ENCODE measurements around the gene NPAS2. TPM values are rescaled to one million over a fixed set of nuclear protein-coding genes. Genes with fewer than 3 reads are reported as not detected.

The NPAS2 gene
- total RNA-seq, 2 donors from 2014 or later: 1.1 to 1.6 TPM

DNA sequence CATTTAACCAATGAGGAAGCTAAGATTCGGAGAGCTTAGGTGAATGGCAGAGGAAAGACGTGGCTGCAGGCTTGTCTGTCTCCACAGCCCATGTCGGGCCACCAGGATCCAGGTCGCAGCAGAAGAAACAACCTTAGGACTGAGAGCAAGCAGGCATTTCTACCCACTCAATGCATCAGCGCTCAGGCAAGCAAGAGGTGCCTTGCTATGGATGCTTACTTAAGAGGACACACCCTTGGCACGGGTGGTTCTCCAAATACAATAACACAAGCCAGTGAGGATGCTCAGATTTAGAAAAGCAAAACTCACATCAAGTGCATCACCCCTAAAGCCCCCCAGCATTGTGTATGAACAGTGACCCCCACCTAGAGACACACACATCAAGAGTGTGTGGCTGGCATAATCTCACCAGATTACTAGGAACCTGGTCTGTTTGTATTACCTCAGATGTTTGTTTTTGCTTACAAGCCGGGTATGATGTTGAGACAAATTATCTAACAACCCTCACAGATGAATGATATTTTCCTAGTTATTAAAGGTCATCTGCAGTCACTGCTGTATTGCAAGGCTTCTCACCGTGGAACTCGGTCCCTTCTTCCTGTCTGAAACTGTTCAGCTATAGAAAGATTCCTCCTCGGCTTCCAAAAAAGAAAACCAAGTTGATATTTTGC lies 34.2 kb upstream of the NPAS2 start:
- H3K27ac Mint-ChIP-seq: no peak overlapping the region
- DNase-seq: no peak
- H3K27me3 ChIP-seq (ENCODE audit: control insufficient read depth, insufficient read depth, low read length, poor library complexity, severe bottlenecking): no peaks in the 10 kb centered on the region
- peaks cover 4% of the 10 kb centered on the region for H3K9me3 Mint-ChIP-seq
- no peak overlapping the region for H3K9ac ChIP-seq (ENCODE audit: extremely low read depth, low read length, poor library complexity, severe bottlenecking)
- WGBS, 2 experiments (ENCODE audit: insufficient coverage in 1 of 2, insufficient read length in 1 of 2): 93 to 97% methylated on average over 6 to 10 of the region's 10 CpGs
- no peak overlapping the region for H3K4me3 Mint-ChIP-seq
- no peak overlapping the region for H3K4me3 ChIP-seq (ENCODE audit: low read length)
- H3K27me3 Mint-ChIP-seq (ENCODE audit: insufficient read depth): no peaks in the 10 kb centered on the region
- H3K4me1 Mint-ChIP-seq: peaks cover 6% of the 10 kb centered on the region
- no peak overlapping the region for H3K27ac ChIP-seq (ENCODE audit: low read depth, low read length)
- H3K9me3 ChIP-seq (ENCODE audit: control insufficient read depth, low read length): no peaks in the 10 kb centered on the region
- no peaks in the 10 kb centered on the region for H3K4me1 ChIP-seq (ENCODE audit: control insufficient read depth, insufficient read depth, low read length)
- no peaks in the 10 kb centered on the region for H3K36me3 Mint-ChIP-seq (ENCODE audit: low read depth)
- TF ChIP-seq, protein P1, sequence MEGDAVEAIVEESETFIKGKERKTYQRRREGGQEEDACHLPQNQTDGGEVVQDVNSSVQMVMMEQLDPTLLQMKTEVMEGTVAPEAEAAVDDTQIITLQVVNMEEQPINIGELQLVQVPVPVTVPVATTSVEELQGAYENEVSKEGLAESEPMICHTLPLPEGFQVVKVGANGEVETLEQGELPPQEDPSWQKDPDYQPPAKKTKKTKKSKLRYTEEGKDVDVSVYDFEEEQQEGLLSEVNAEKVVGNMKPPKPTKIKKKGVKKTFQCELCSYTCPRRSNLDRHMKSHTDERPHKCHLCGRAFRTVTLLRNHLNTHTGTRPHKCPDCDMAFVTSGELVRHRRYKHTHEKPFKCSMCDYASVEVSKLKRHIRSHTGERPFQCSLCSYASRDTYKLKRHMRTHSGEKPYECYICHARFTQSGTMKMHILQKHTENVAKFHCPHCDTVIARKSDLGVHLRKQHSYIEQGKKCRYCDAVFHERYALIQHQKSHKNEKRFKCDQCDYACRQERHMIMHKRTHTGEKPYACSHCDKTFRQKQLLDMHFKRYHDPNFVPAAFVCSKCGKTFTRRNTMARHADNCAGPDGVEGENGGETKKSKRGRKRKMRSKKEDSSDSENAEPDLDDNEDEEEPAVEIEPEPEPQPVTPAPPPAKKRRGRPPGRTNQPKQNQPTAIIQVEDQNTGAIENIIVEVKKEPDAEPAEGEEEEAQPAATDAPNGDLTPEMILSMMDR (conservative IDR thresholded peaks at IDR 0.05): no peak
- H3K36me3 ChIP-seq (ENCODE audit: control insufficient read depth, insufficient read depth, low read length): no peaks in the 10 kb centered on the region

DNA sequence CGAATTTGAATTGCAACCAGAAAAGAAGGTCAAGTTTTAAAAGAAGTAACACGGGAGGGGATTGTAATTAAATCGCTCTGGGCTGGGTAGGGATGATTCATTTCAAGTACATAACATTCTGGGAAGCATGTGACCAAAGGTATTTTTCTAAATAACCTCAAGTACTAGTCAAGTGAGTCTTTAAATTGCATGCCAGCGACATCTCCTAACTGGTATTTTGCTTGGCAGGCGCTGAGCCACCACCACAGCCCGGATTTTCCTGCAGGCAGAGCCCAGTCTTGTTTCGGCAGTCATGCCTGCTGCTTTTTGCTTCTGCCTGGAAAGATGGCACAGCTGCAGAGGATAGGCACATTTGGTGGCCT lies 33.7 kb upstream of the NPAS2 start:
- Mint-ChIP-seq H3K9me3 (peaks cover 4% of the 10 kb centered on the region), H3K27ac (no peak overlapping the region), H3K27me3 (ENCODE audit: insufficient read depth) (no peaks in the 10 kb centered on the region), H3K4me3 (no peak overlapping the region), H3K4me1 (peaks cover 6% of the 10 kb centered on the region), H3K36me3 (ENCODE audit: low read depth) (no peaks in the 10 kb centered on the region)
- Histone ChIP-seq H3K27ac (ENCODE audit: low read depth, low read length) (no peak overlapping the region), H3K36me3 (ENCODE audit: control insufficient read depth, insufficient read depth, low read length) (no peaks in the 10 kb centered on the region), H3K4me3 (ENCODE audit: low read length) (no peak overlapping the region), H3K9me3 (ENCODE audit: control insufficient read depth, low read length) (no peaks in the 10 kb centered on the region), H3K27me3 (ENCODE audit: control insufficient read depth, insufficient read depth, low read length, poor library complexity, severe bottlenecking) (no peaks in the 10 kb centered on the region), H3K9ac (ENCODE audit: extremely low read depth, low read length, poor library complexity, severe bottlenecking) (no peak overlapping the region), H3K4me1 (ENCODE audit: control insufficient read depth, insufficient read depth, low read length) (no peaks in the 10 kb centered on the region)
- TF ChIP-seq, protein P1 (conservative IDR thresholded peaks at IDR 0.05): no peak
- no peak for DNase-seq
- 89 to 92% methylated on average over 7 of the region's 7 CpGs for WGBS, 2 experiments (ENCODE audit: insufficient coverage in 1 of 2, insufficient read length in 1 of 2)

DNA sequence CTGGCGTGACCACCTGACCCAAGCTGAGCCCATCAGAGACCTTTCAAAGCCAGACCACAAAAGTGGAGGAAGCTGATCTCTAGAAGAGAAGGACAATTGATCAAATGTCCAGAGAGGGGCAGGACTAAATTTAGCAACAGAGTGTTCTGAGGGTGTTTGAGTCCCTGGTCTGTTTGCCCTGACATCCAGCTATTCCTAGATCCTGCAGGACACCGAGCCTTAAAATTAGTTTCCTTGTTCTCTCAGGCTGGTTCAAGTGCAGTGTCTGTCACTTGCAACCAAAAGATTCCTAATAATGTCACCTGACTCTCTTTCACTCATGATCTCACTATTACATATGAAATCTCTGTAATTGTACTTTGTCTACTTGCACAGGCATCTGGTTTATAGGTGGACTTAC lies 33.0 kb upstream of the NPAS2 start:
- Mint-ChIP-seq H3K36me3 (ENCODE audit: low read depth) (no peaks in the 10 kb centered on the region), H3K27ac (no peak overlapping the region), H3K9me3 (peaks cover 4% of the 10 kb centered on the region), H3K27me3 (ENCODE audit: insufficient read depth) (no peaks in the 10 kb centered on the region), H3K4me3 (no peak overlapping the region), H3K4me1 (peaks cover 5% of the 10 kb centered on the region)
- no peaks in the 10 kb centered on the region for H3K4me1 ChIP-seq (ENCODE audit: control insufficient read depth, insufficient read depth, low read length)
- TF ChIP-seq, protein P1 (conservative IDR thresholded peaks at IDR 0.05): no peak
- no peak overlapping the region for H3K27ac ChIP-seq (ENCODE audit: low read depth, low read length)
- H3K27me3 ChIP-seq (ENCODE audit: control insufficient read depth, insufficient read depth, low read length, poor library complexity, severe bottlenecking): no peaks in the 10 kb centered on the region
- 97 to 100% methylated on average over 1 to 2 of the region's 2 CpGs for WGBS, 2 experiments (ENCODE audit: insufficient coverage in 1 of 2, insufficient read length in 1 of 2)
- DNase-seq: no peak
- no peaks in the 10 kb centered on the region for H3K9me3 ChIP-seq (ENCODE audit: control insufficient read depth, low read length)
- no peak overlapping the region for H3K9ac ChIP-seq (ENCODE audit: extremely low read depth, low read length, poor library complexity, severe bottlenecking)
- no peak overlapping the region for H3K4me3 ChIP-seq (ENCODE audit: low read length)
- H3K36me3 ChIP-seq (ENCODE audit: control insufficient read depth, insufficient read depth, low read length): no peaks in the 10 kb centered on the region
